H1 (cell line): ENCODE data around the gene C15orf62. TPM values are rescaled to one million over a fixed set of nuclear protein-coding genes. Genes with fewer than 3 reads are reported as not detected.

Experiments
- CEBPB ChIP-seq: IDR thresholded peaks from 2 replicates; pipeline ENCODE4 v1.6.1; 2012; ENCODE audit warnings: low read depth, low read length
- EGR1 ChIP-seq: IDR thresholded peaks from 2 replicates; pipeline ENCODE4 v1.6.1; 2011; ENCODE audit warnings: low read depth, low read length, borderline replicate concordance
- EZH2 ChIP-seq: fragments of 200-600 bp; sonication (generic); IDR thresholded peaks from 2 replicates; pipeline ENCODE4 v1.7.1; 2012; ENCODE audit warnings: low read depth, mild to moderate bottlenecking, moderate library complexity, low read length, inconsistent platforms; ENCODE audit not compliant: severe bottlenecking
- MAX ChIP-seq: IDR thresholded peaks from 2 replicates; pipeline ENCODE4 v1.6.1; 2012; ENCODE audit warnings: inconsistent platforms
- NRF1 ChIP-seq: IDR thresholded peaks from 2 replicates; pipeline ENCODE4 v1.6.1; 2011; ENCODE audit warnings: mild to moderate bottlenecking, low read depth, low read length, improper control_type of control experiment
- SP2 ChIP-seq: IDR thresholded peaks from 2 replicates; pipeline ENCODE4 v1.6.1; 2012; ENCODE audit warnings: mild to moderate bottlenecking, low read length, inconsistent platforms
- SRF ChIP-seq: IDR thresholded peaks from 2 replicates; pipeline ENCODE4 v1.6.1; 2011; ENCODE audit warnings: mild to moderate bottlenecking, low read depth, low read length, moderate library complexity
- YY1 ChIP-seq: IDR thresholded peaks from 2 replicates; pipeline ENCODE4 v1.6.1; 2011; ENCODE audit warnings: low read depth, mild to moderate bottlenecking, low read length
- ZNF274 ChIP-seq: IDR thresholded peaks from 2 replicates; pipeline ENCODE4 v1.7.0; 2012; ENCODE audit warnings: low read length, borderline replicate concordance; ENCODE audit errors: extremely low read depth
- polyA plus RNA-seq, 7 experiments: library from polyadenylated mRNA; depleted of rRNA in 3 of 7; stranded (reverse) in 5 of 7; unstranded in 2 of 7; fragments of >200 nt in 5 of 7; fragments of 200-250 nt in 2 of 7; gene quantifications; 1 replicate in 5 of 7; 2 replicates in 1 of 7; 4 replicates in 1 of 7; pipeline versions ENCODE4 v1.2.1 to v1.2.3, GENCODE V29; 2011 to 2013; ENCODE audit warnings: missing spikeins in 2 of 7, mixed read lengths in 2 of 7
- total RNA-seq: library from RNA; stranded (reverse); fragmentation: NEBNext Ultra II Directional; extraction: Animal tissue kit (Norgen Biotek cat#: 25700); gene quantifications from 2 replicates; pipeline ENCODE4 v1.2.1, GENCODE V29; 2021

C15orf62 gene
- total and polyA plus RNA-seq, 2 of the 8 experiments (the other 6 are each of a cell fraction or from before 2014, with no cell fraction given): 0.06 to 0.56 TPM

GRCh38 chr15:40744815-40745152 lies 25.0 kb upstream of the C15orf62 start (continued):
- no peak for TF ChIP-seq EZH2
- TF ChIP-seq SRF: no peak
- TF ChIP-seq CEBPB: no peak
- TF ChIP-seq SP2: no peak
- TF ChIP-seq MAX: no peak
- no peak for TF ChIP-seq YY1
- TF ChIP-seq EGR1: no peak
- TF ChIP-seq NRF1: no peak
- no peak for TF ChIP-seq ZNF274
